ENCODE data around the gene SORBS2. TPM values are rescaled to one million over a fixed set of nuclear protein-coding genes. Genes with fewer than 3 reads are reported as not detected.

The SORBS2 gene
- total and polyA plus RNA-seq, 2 of the 8 experiments (the other 6 are each of a cell fraction or from before 2014, with no cell fraction given), result 73.0 to 87.1 TPM

GRCh38 chr4:185830263-185830994 lies 18.4 kb upstream of the SORBS2 start (continued):
- TF ChIP-seq BACH1 (IDR thresholded peaks at IDR 0.05; ENCODE audit: low read length), result no peak
